ENCODE results near the gene LAT. TPM values are rescaled to one million over a fixed set of nuclear protein-coding genes. Genes with fewer than 3 reads are reported as not detected.

The LAT gene
- total RNA-seq, 1 experiment from 2014 or later = 3.3 TPM

DNA sequence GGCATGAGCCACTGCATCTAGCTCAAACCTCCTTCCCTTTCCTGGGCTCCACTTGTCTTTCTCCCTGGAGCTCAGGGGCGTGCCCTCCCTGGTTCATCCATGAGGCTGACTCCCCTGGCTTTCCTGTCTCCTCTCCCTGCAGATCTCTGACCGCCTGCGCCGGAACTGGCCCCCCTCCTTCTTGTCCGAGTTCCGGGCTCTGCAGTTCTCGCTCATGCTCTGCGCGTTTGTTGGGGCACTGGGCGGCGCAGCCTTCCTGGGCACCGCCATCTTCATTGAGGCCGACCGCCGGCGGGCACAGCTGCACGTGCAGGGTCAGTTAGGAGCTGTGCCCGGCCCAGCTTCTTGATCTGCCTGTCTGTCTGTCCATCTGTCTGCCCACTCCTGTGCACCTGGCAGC, 1.2 kb upstream of the LAT start:
- peaks cover 0 to 15% of the 10 kb centered on the region in 2 experiments; a peak in 2 of 4 replicates for H3K36me3 ChIP-seq (ENCODE audit: control insufficient read depth in 1 of 2, insufficient read depth in 2 of 2, low read length in 2 of 2)
- no peak overlapping the region for H2AFZ ChIP-seq (ENCODE audit: low read depth, low read length, poor library complexity, severe bottlenecking)
- no peaks in the 10 kb centered on the region for H3K79me2 ChIP-seq (ENCODE audit: insufficient read depth, low read length)
- intact Hi-C loops (cut with micrococcal nuclease) = no loop called here
- no peak overlapping the region for H3K27ac ChIP-seq (ENCODE audit: low read depth, low read length)
- H4K20me1 ChIP-seq (ENCODE audit: insufficient read depth) = no peaks in the 10 kb centered on the region
- H3K4me3 ChIP-seq (replicated peaks in 1 of 2; ENCODE audit: low read depth in 1 of 2, low read length in 2 of 2) = no peak overlapping the region
- no peak overlapping the region for H3K9ac ChIP-seq (ENCODE audit: low read length)
- no TSS peak for BruUV-seq (replicated peaks)
- ATAC-seq (no peak), DNase-seq (ENCODE audit: low read depth, low spot score) (no peak)
- CTCF ChIA-PET = no interaction called here
- H3K4me1 ChIP-seq (ENCODE audit: control insufficient read depth in 1 of 2, insufficient read depth in 2 of 2, low read length in 2 of 2) = no peaks in the 10 kb centered on the region
- H3K27me3 ChIP-seq (ENCODE audit: insufficient read depth, low read length) = no peaks in the 10 kb centered on the region
- POLR2A ChIA-PET = no interaction called here
- TF ChIP-seq, protein P1, sequence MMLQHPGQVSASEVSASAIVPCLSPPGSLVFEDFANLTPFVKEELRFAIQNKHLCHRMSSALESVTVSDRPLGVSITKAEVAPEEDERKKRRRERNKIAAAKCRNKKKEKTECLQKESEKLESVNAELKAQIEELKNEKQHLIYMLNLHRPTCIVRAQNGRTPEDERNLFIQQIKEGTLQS (IDR thresholded peaks at IDR 0.05) = no peak
- TF ChIP-seq RAD21 (IDR thresholded peaks at IDR 0.05; ENCODE audit: low read depth) (no peak), SIN3A (IDR thresholded peaks at IDR 0.05; ENCODE audit: low read depth) (no peak), EZH2phosphoT487 (IDR thresholded peaks at IDR 0.05; ENCODE audit: borderline replicate concordance) (no peak), POLR2AphosphoS5 (IDR thresholded peaks at IDR 0.05; ENCODE audit: low read depth, low read length) (no peak)
- TF ChIP-seq, protein P2, sequence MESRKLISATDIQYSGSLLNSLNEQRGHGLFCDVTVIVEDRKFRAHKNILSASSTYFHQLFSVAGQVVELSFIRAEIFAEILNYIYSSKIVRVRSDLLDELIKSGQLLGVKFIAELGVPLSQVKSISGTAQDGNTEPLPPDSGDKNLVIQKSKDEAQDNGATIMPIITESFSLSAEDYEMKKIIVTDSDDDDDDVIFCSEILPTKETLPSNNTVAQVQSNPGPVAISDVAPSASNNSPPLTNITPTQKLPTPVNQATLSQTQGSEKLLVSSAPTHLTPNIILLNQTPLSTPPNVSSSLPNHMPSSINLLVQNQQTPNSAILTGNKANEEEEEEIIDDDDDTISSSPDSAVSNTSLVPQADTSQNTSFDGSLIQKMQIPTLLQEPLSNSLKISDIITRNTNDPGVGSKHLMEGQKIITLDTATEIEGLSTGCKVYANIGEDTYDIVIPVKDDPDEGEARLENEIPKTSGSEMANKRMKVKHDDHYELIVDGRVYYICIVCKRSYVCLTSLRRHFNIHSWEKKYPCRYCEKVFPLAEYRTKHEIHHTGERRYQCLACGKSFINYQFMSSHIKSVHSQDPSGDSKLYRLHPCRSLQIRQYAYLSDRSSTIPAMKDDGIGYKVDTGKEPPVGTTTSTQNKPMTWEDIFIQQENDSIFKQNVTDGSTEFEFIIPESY (IDR thresholded peaks at IDR 0.05; ENCODE audit: extremely low read depth, insufficient replicate concordance, low read length) = no peak
- TF ChIP-seq, protein P3, sequence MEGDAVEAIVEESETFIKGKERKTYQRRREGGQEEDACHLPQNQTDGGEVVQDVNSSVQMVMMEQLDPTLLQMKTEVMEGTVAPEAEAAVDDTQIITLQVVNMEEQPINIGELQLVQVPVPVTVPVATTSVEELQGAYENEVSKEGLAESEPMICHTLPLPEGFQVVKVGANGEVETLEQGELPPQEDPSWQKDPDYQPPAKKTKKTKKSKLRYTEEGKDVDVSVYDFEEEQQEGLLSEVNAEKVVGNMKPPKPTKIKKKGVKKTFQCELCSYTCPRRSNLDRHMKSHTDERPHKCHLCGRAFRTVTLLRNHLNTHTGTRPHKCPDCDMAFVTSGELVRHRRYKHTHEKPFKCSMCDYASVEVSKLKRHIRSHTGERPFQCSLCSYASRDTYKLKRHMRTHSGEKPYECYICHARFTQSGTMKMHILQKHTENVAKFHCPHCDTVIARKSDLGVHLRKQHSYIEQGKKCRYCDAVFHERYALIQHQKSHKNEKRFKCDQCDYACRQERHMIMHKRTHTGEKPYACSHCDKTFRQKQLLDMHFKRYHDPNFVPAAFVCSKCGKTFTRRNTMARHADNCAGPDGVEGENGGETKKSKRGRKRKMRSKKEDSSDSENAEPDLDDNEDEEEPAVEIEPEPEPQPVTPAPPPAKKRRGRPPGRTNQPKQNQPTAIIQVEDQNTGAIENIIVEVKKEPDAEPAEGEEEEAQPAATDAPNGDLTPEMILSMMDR (IDR thresholded peaks at IDR 0.05 in 2 of 3, conservative IDR thresholded peaks at IDR 0.05 in 1 of 3; ENCODE audit: borderline replicate concordance in 1 of 3, insufficient read depth in 1 of 3, low read depth in 2 of 3, low read length in 2 of 3) = no peak
- no peaks in the 10 kb centered on the region for H3K9me2 ChIP-seq (ENCODE audit: insufficient read depth)
- RAD21 ChIA-PET (ENCODE audit: low non-redundant PET in 1 of 2, low total read pairs in 2 of 2, uncharacterized antibody in 2 of 2, unreplicated experiment in 2 of 2) = no interaction called here
- H3K4me2 ChIP-seq (ENCODE audit: low read length) = no peak overlapping the region
- H3K9me3 ChIP-seq (ENCODE audit: control insufficient read depth in 1 of 2, insufficient read depth in 1 of 2, low read depth in 1 of 2, low read length in 2 of 2) = no peaks in the 10 kb centered on the region; a peak in 1 of 4 replicates

Data from HCT116 (cell line).